ENCODE results near the gene MMP8.

MMP8 gene

GRCh38 chr11:102685338-102685737 is 39.4 kb downstream of the MMP8 start:
- Histone ChIP-seq H3K4me1 (ENCODE audit: control insufficient read depth, insufficient read depth, low read length, poor library complexity, severe bottlenecking) (no peaks in the 10 kb centered on the region), H3K36me3 (ENCODE audit: control insufficient read depth, insufficient read depth, low read length) (no peaks in the 10 kb centered on the region), H3K4me3 (ENCODE audit: extremely low read depth, insufficient read depth, low read length, poor library complexity, severe bottlenecking) (no peak overlapping the region), H3K9me3 (ENCODE audit: control insufficient read depth, low read length) (no peaks in the 10 kb centered on the region), H3K27ac (ENCODE audit: low read depth, low read length, severe bottlenecking) (no peak overlapping the region)
- no CpG with 5 or more reads among the region's 3 CpGs for WGBS, 2 experiments (ENCODE audit: insufficient coverage in 2 of 2)

- 80 to 90% methylated on average over 2 to 3 of the region's 4 CpGs for WGBS, 2 experiments (ENCODE audit: insufficient coverage in 2 of 2)
- no peak overlapping the region for H3K4me3 ChIP-seq (ENCODE audit: extremely low read depth, insufficient read depth, low read length, poor library complexity, severe bottlenecking)
- no peak overlapping the region for H3K27ac ChIP-seq (ENCODE audit: low read depth, low read length, severe bottlenecking)
- H3K4me1 ChIP-seq (ENCODE audit: control insufficient read depth, insufficient read depth, low read length, poor library complexity, severe bottlenecking): no peaks in the 10 kb centered on the region
- no peaks in the 10 kb centered on the region for H3K36me3 ChIP-seq (ENCODE audit: control insufficient read depth, insufficient read depth, low read length)
- no peaks in the 10 kb centered on the region for H3K9me3 ChIP-seq (ENCODE audit: control insufficient read depth, low read length)
Observed at GRCh38 chr11:102683277-102683676, 41.5 kb downstream of the MMP8 start.

GRCh38 chr11:102680945-102681344 is 43.8 kb downstream of the MMP8 start:
- 100% methylated on average over 1 of the region's 1 CpG; no CpG with 5 or more reads in 1 of the 2 experiments for WGBS, 2 experiments (ENCODE audit: insufficient coverage in 2 of 2)
- no peak overlapping the region for H3K27ac ChIP-seq (ENCODE audit: low read depth, low read length, severe bottlenecking)
- no peaks in the 10 kb centered on the region for H3K9me3 ChIP-seq (ENCODE audit: control insufficient read depth, low read length)
- no peaks in the 10 kb centered on the region for H3K4me1 ChIP-seq (ENCODE audit: control insufficient read depth, insufficient read depth, low read length, poor library complexity, severe bottlenecking)
- no peaks in the 10 kb centered on the region for H3K36me3 ChIP-seq (ENCODE audit: control insufficient read depth, insufficient read depth, low read length)
- H3K4me3 ChIP-seq (ENCODE audit: extremely low read depth, insufficient read depth, low read length, poor library complexity, severe bottlenecking): no peak overlapping the region

- Histone ChIP-seq H3K9me3 (ENCODE audit: control insufficient read depth, low read length) (no peaks in the 10 kb centered on the region), H3K4me1 (ENCODE audit: control insufficient read depth, insufficient read depth, low read length, poor library complexity, severe bottlenecking) (no peaks in the 10 kb centered on the region), H3K27ac (ENCODE audit: low read depth, low read length, severe bottlenecking) (no peak overlapping the region), H3K36me3 (ENCODE audit: control insufficient read depth, insufficient read depth, low read length) (no peaks in the 10 kb centered on the region), H3K4me3 (ENCODE audit: extremely low read depth, insufficient read depth, low read length, poor library complexity, severe bottlenecking) (no peak overlapping the region)
- WGBS, 2 experiments (ENCODE audit: insufficient coverage in 2 of 2): 86% methylated on average over 1 of the region's 2 CpGs; no CpG with 5 or more reads in 1 of the 2 experiments
Observed at GRCh38 chr11:102678022-102678421, 46.7 kb downstream of the MMP8 start.

GRCh38 chr11:102676084-102676483 is 48.7 kb downstream of the MMP8 start:
- Histone ChIP-seq H3K4me1 (ENCODE audit: control insufficient read depth, insufficient read depth, low read length, poor library complexity, severe bottlenecking) (no peaks in the 10 kb centered on the region), H3K9me3 (ENCODE audit: control insufficient read depth, low read length) (no peaks in the 10 kb centered on the region), H3K4me3 (ENCODE audit: extremely low read depth, insufficient read depth, low read length, poor library complexity, severe bottlenecking) (no peak overlapping the region), H3K36me3 (ENCODE audit: control insufficient read depth, insufficient read depth, low read length) (no peaks in the 10 kb centered on the region), H3K27ac (ENCODE audit: low read depth, low read length, severe bottlenecking) (no peak overlapping the region)
- WGBS, 2 experiments (ENCODE audit: insufficient coverage in 2 of 2): 90 to 91% methylated on average over 1 to 2 of the region's 2 CpGs

GRCh38 chr11:102669664-102670063 is 55.1 kb downstream of the MMP8 start:
- H3K27ac ChIP-seq (ENCODE audit: low read depth, low read length, severe bottlenecking): no peak overlapping the region
- H3K4me3 ChIP-seq (ENCODE audit: extremely low read depth, insufficient read depth, low read length, poor library complexity, severe bottlenecking): no peak overlapping the region
- H3K4me1 ChIP-seq (ENCODE audit: control insufficient read depth, insufficient read depth, low read length, poor library complexity, severe bottlenecking): no peaks in the 10 kb centered on the region
- H3K36me3 ChIP-seq (ENCODE audit: control insufficient read depth, insufficient read depth, low read length): no peaks in the 10 kb centered on the region
- no peaks in the 10 kb centered on the region for H3K9me3 ChIP-seq (ENCODE audit: control insufficient read depth, low read length)
- 75% methylated on average over 1 of the region's 3 CpGs; no CpG with 5 or more reads in 1 of the 2 experiments for WGBS, 2 experiments (ENCODE audit: insufficient coverage in 2 of 2)

- no peaks in the 10 kb centered on the region for H3K4me1 ChIP-seq (ENCODE audit: control insufficient read depth, insufficient read depth, low read length, poor library complexity, severe bottlenecking)
- H3K27ac ChIP-seq (ENCODE audit: low read depth, low read length, severe bottlenecking): no peak overlapping the region
- no peaks in the 10 kb centered on the region for H3K36me3 ChIP-seq (ENCODE audit: control insufficient read depth, insufficient read depth, low read length)
- H3K9me3 ChIP-seq (ENCODE audit: control insufficient read depth, low read length): no peaks in the 10 kb centered on the region
- 6 to 9% methylated on average over 1 to 2 of the region's 4 CpGs for WGBS, 2 experiments (ENCODE audit: insufficient coverage in 2 of 2)
- H3K4me3 ChIP-seq (ENCODE audit: extremely low read depth, insufficient read depth, low read length, poor library complexity, severe bottlenecking): no peak overlapping the region
Observed at GRCh38 chr11:102666331-102666957, 58.3 kb downstream of the MMP8 start.

GRCh38 chr11:102664001-102664752 is 60.6 kb downstream of the MMP8 start:
- Histone ChIP-seq H3K4me3 (ENCODE audit: extremely low read depth, insufficient read depth, low read length, poor library complexity, severe bottlenecking) (no peak overlapping the region), H3K9me3 (ENCODE audit: control insufficient read depth, low read length) (no peaks in the 10 kb centered on the region), H3K4me1 (ENCODE audit: control insufficient read depth, insufficient read depth, low read length, poor library complexity, severe bottlenecking) (no peaks in the 10 kb centered on the region), H3K27ac (ENCODE audit: low read depth, low read length, severe bottlenecking) (no peak overlapping the region), H3K36me3 (ENCODE audit: control insufficient read depth, insufficient read depth, low read length) (no peaks in the 10 kb centered on the region)
- WGBS, 2 experiments (ENCODE audit: insufficient coverage in 2 of 2): 78 to 79% methylated on average over 4 to 11 of the region's 13 CpGs

- H3K4me3 ChIP-seq (ENCODE audit: extremely low read depth, insufficient read depth, low read length, poor library complexity, severe bottlenecking): no peak overlapping the region
- no peaks in the 10 kb centered on the region for H3K9me3 ChIP-seq (ENCODE audit: control insufficient read depth, low read length)
- H3K36me3 ChIP-seq (ENCODE audit: control insufficient read depth, insufficient read depth, low read length): no peaks in the 10 kb centered on the region
- H3K27ac ChIP-seq (ENCODE audit: low read depth, low read length, severe bottlenecking): no peak overlapping the region
- no peaks in the 10 kb centered on the region for H3K4me1 ChIP-seq (ENCODE audit: control insufficient read depth, insufficient read depth, low read length, poor library complexity, severe bottlenecking)
Observed at GRCh38 chr11:102662607-102663006, 62.1 kb downstream of the MMP8 start.

Measured in mesodermal cell (in vitro differentiated cells).